Measurements from ENCODE around the gene BASP1. TPM values are rescaled to one million over a fixed set of nuclear protein-coding genes. Genes with fewer than 3 reads are reported as not detected.
"Not testable (repeated sequence)": the region's sequence is repeated elsewhere in the genome, so short reads cannot be mapped to it uniquely, and the experiment has no call there.

The BASP1 gene
- total and polyA plus RNA-seq, 2 experiments from 2014 or later: 87.5 to 114 TPM

- H3K9me2 ChIP-seq (ENCODE audit: insufficient read depth); H3K4me3 ChIP-seq; H3K4me3 Mint-ChIP-seq; DNase-seq (ENCODE audit: low spot score); H3K9me3 Mint-ChIP-seq; H3K27me3 Mint-ChIP-seq (ENCODE audit: insufficient read depth, low read depth, poor library complexity); H3K79me2 ChIP-seq (replicated peaks; ENCODE audit: insufficient read depth); ATAC-seq; H3K4me2 ChIP-seq; H2AFZ ChIP-seq; H3F3A ChIP-seq (replicated peaks; ENCODE audit: low read depth); H4K20me1 ChIP-seq (replicated peaks; ENCODE audit: insufficient read depth); H3K27ac Mint-ChIP-seq; H3K27ac ChIP-seq (ENCODE audit: low read depth); H3K36me3 ChIP-seq (ENCODE audit: insufficient read depth); H3K27me3 ChIP-seq (ENCODE audit: insufficient read depth); H3K36me3 Mint-ChIP-seq (ENCODE audit: low read depth): not testable (repeated sequence)
- H3K4me1 Mint-ChIP-seq: peaks cover 19% of the 10 kb centered on the region
- H3K4me1 ChIP-seq (ENCODE audit: insufficient read depth): peaks cover 16% of the 10 kb centered on the region
Observed at GRCh38 chr5:17310502-17310901, 93.1 kb downstream of the BASP1 start.

GRCh38 chr5:17311811-17312210, 94.4 kb downstream of the BASP1 start:
- peaks cover 12% of the 10 kb centered on the region for H3K4me1 ChIP-seq (ENCODE audit: insufficient read depth)
- not testable (repeated sequence) for H3K4me3 Mint-ChIP-seq; H3K27me3 ChIP-seq (ENCODE audit: insufficient read depth)

GRCh38 chr5:17312358-17312757, 94.9 kb downstream of the BASP1 start:
- H3K9me3 Mint-ChIP-seq: peaks cover 2% of the 10 kb centered on the region; the same call in 1 of the 3 replicates

More at GRCh38 chr5:17311811-17312210, 94.4 kb downstream of the BASP1 start:
- not testable (repeated sequence) for H3K4me3 ChIP-seq; H3K36me3 ChIP-seq (ENCODE audit: insufficient read depth); H3K9me2 ChIP-seq (ENCODE audit: insufficient read depth); H3K79me2 ChIP-seq (replicated peaks; ENCODE audit: insufficient read depth); H3K9me3 Mint-ChIP-seq; H3K4me2 ChIP-seq; H3K36me3 Mint-ChIP-seq (ENCODE audit: low read depth); DNase-seq (ENCODE audit: low spot score); H3K27me3 Mint-ChIP-seq (ENCODE audit: insufficient read depth, low read depth, poor library complexity); H3K27ac ChIP-seq (ENCODE audit: low read depth); H3K27ac Mint-ChIP-seq; ATAC-seq; H3F3A ChIP-seq (replicated peaks; ENCODE audit: low read depth); H4K20me1 ChIP-seq (replicated peaks; ENCODE audit: insufficient read depth)
- H3K4me1 Mint-ChIP-seq: peaks cover 24% of the 10 kb centered on the region
- H2AFZ ChIP-seq: peak overlapping the region; percentile 78; the same call in 1 of the 2 replicates

More at GRCh38 chr5:17312358-17312757, 94.9 kb downstream of the BASP1 start:
- H3K27me3 ChIP-seq (ENCODE audit: insufficient read depth): no peaks in the 10 kb centered on the region
- H3K4me3 ChIP-seq: no peak overlapping the region
- peak overlapping the region; percentile 78; the same call in 1 of the 2 replicates for H2AFZ ChIP-seq
- no peaks in the 10 kb centered on the region for H3F3A ChIP-seq (replicated peaks; ENCODE audit: low read depth)
- H3K36me3 Mint-ChIP-seq (ENCODE audit: low read depth): no peaks in the 10 kb centered on the region
- no peak overlapping the region for H3K4me3 Mint-ChIP-seq
- H3K9me2 ChIP-seq (ENCODE audit: insufficient read depth): 0 out of 2 replicates have a peak, but pooled peaks cover 5% of the 10 kb centered on the region
- no peak for ATAC-seq
- no peak overlapping the region for H3K4me2 ChIP-seq
- H3K4me1 Mint-ChIP-seq: peaks cover 24% of the 10 kb centered on the region
- TF ChIP-seq ETS1 (IDR thresholded peaks at IDR 0.05): no peak
- TF ChIP-seq NANOG (IDR thresholded peaks at IDR 0.05; ENCODE audit: borderline replicate concordance): no peak
- TF ChIP-seq ZNF331 (CRISPR knock-in tag; IDR thresholded peaks at IDR 0.05; ENCODE audit: low read depth): no peak
- no peak for TF ChIP-seq CREB1 (CRISPR knock-in tag; IDR thresholded peaks at IDR 0.05; ENCODE audit: low read depth)
- TF ChIP-seq EZH2phosphoT487 (IDR thresholded peaks at IDR 0.05; ENCODE audit: unreplicated experiment): no peak
- TF ChIP-seq POLR2AphosphoS5 (IDR thresholded peaks at IDR 0.05; ENCODE audit: low read depth): no peak
- no peak for TF ChIP-seq REST (IDR thresholded peaks at IDR 0.05; ENCODE audit: unreplicated experiment)
- no peak for TF ChIP-seq STAT1 (IDR thresholded peaks at IDR 0.05; ENCODE audit: unreplicated experiment)
- peaks cover 12% of the 10 kb centered on the region for H3K4me1 ChIP-seq (ENCODE audit: insufficient read depth)
- no peaks in the 10 kb centered on the region for H4K20me1 ChIP-seq (replicated peaks; ENCODE audit: insufficient read depth)
- peaks cover 1% of the 10 kb centered on the region for H3K27me3 Mint-ChIP-seq (ENCODE audit: insufficient read depth, low read depth, poor library complexity)
- no peaks in the 10 kb centered on the region for H3K36me3 ChIP-seq (ENCODE audit: insufficient read depth)
- H3K79me2 ChIP-seq (replicated peaks; ENCODE audit: insufficient read depth): no peaks in the 10 kb centered on the region
- DNase-seq (ENCODE audit: low spot score): no peak
- H3K27ac ChIP-seq (ENCODE audit: low read depth): no peak overlapping the region
- H3K27ac Mint-ChIP-seq: no peak overlapping the region

Data from GM23338 (cell line).